H1 (cell line): ENCODE results near the gene CXXC5. TPM values are rescaled to one million over a fixed set of nuclear protein-coding genes. Genes with fewer than 3 reads are reported as not detected.
A peak's percentile ranks its signal among the peaks of the same experiment; 100 is the strongest.

ENCODE experiments used
- CTCF ChIA-PET: fragments of 300-600 bp; sonication (Branson Sonifier 250); formaldehyde crosslinking; loops from one replicate; lab custom pipeline; 2021; ENCODE audit not compliant: partially characterized antibody; lab: Charles Lee
- POLR2A ChIA-PET: fragments of 300-600 bp; sonication (Branson Sonifier 250); formaldehyde crosslinking; loops from one replicate; lab custom pipeline; 2021; ENCODE audit warnings: inconsistent platforms; ENCODE audit not compliant: partially characterized antibody; lab: Charles Lee
- DNase-seq, 2 experiments: peaks; one replicate each; pipeline versions ENCODE4 v3.0.0 to v3.0.0-alpha.2; 2010 to 2022; ENCODE audit warnings: low spot score in 2 of 2, low read depth in 1 of 2, mixed read lengths in 1 of 2
- FAIRE-seq: peaks from 2 replicates; lab custom pipeline; 2011; peaks lifted over from hg19 to GRCh38; lab: Jason Lieb, UNC
- H2AFZ ChIP-seq: 2 replicates; pipeline ENCODE4 v1.8.1; 2012; ENCODE audit warnings: low read length, inconsistent platforms
- H2AK5ac ChIP-seq: 2 replicates; pipeline ENCODE4 v1.6.1; 2013; ENCODE audit warnings: low read depth, low read length
- H2BK120ac ChIP-seq: replicated peaks from 2 replicates; pipeline ENCODE3; 2013; ENCODE audit warnings: low read depth, low read length, inconsistent platforms
- H2BK12ac ChIP-seq: 2 replicates; pipeline ENCODE4 v1.6.1; 2013; ENCODE audit warnings: low read depth, low read length
- H2BK15ac ChIP-seq: 2 replicates; pipeline ENCODE4 v1.6.1; 2013; ENCODE audit warnings: low read length
- H2BK20ac ChIP-seq: 2 replicates; pipeline ENCODE4 v1.6.1; 2013; ENCODE audit warnings: low read length
- H2BK5ac ChIP-seq: 2 replicates; pipeline ENCODE4 v1.6.1; 2013; ENCODE audit warnings: low read depth, low read length
- H3K14ac ChIP-seq: 2 replicates; pipeline ENCODE4 v1.6.1; 2013; ENCODE audit warnings: inconsistent platforms; ENCODE audit not compliant: insufficient read length
- H3K18ac ChIP-seq: 2 replicates; pipeline ENCODE4 v1.6.1; 2013; ENCODE audit warnings: low read length; ENCODE audit errors: extremely low read depth
- H3K23ac ChIP-seq: 2 replicates; pipeline ENCODE4 v1.6.1; 2013; ENCODE audit warnings: inconsistent platforms; ENCODE audit not compliant: insufficient read length
- H3K23me2 ChIP-seq: 2 replicates; pipeline ENCODE4 v1.6.1; 2013; ENCODE audit warnings: low read depth, low read length
- H3K27ac ChIP-seq: 2 replicates; pipeline ENCODE4 v1.6.1; 2011; ENCODE audit warnings: low read depth, low read length, inconsistent platforms
- H3K27me3 ChIP-seq, 4 experiments: replicated peaks in 1 of 4; 1 replicate in 1 of 4; 2 replicates in 3 of 4; pipeline versions ENCODE4 v1.6.1 to v1.8.1; 2011 to 2013; ENCODE audit warnings: low read length in 3 of 4, mild to moderate bottlenecking in 3 of 4, inconsistent platforms in 2 of 4, mixed read lengths in 2 of 4, moderate library complexity in 1 of 4; ENCODE audit not compliant: control insufficient read depth in 3 of 4, insufficient read depth in 3 of 4; ENCODE audit errors: extremely low read depth in 1 of 4
- H3K36me3 ChIP-seq, 4 experiments: 2 replicates each; pipeline versions ENCODE4 v1.6.1 to v1.8.1; 2011 to 2013; ENCODE audit warnings: mild to moderate bottlenecking in 4 of 4, low read length in 3 of 4, moderate library complexity in 2 of 4, control low read depth in 1 of 4, inconsistent platforms in 1 of 4; ENCODE audit not compliant: insufficient read depth in 4 of 4, control insufficient read depth in 2 of 4
- H3K4ac ChIP-seq: replicated peaks from 2 replicates; pipeline ENCODE3; 2013; ENCODE audit warnings: low read length, low read depth, mixed read lengths, inconsistent platforms; ENCODE audit not compliant: insufficient read length
- H3K4me1 ChIP-seq, 4 experiments: replicated peaks in 1 of 4; 1 replicate in 1 of 4; 2 replicates in 3 of 4; pipeline versions ENCODE4 v1.6.1 to v1.8.1; 2011 to 2013; ENCODE audit warnings: low read length in 3 of 4, inconsistent platforms in 2 of 4, mixed read lengths in 1 of 4; ENCODE audit not compliant: insufficient read depth in 4 of 4, control insufficient read depth in 3 of 4
- H3K4me2 ChIP-seq, 2 experiments: 2 replicates each; pipeline versions ENCODE4 v1.6.1 to v1.8.1; 2011 to 2013; ENCODE audit warnings: low read depth in 2 of 2, low read length in 2 of 2, control low read depth in 1 of 2, inconsistent platforms in 1 of 2, mild to moderate bottlenecking in 1 of 2; ENCODE audit not compliant: insufficient read depth in 1 of 2
- H3K4me3 ChIP-seq, 4 experiments: fragments of 200-600, 300-600 bp in 1 of 4; sonication (generic), shearing (Covaris generic), sonication (Bioruptor Twin) in 1 of 4; 2 replicates each; pipeline versions ENCODE4 v1.5.1 to v1.8.1; 2011 to 2016; ENCODE audit warnings: low read length in 4 of 4, low read depth in 3 of 4, control low read depth in 2 of 4, inconsistent platforms in 2 of 4, mild to moderate bottlenecking in 2 of 4, mixed read lengths in 1 of 4, moderate library complexity in 1 of 4; ENCODE audit not compliant: insufficient read depth in 2 of 4; ENCODE audit errors: extremely low read depth in 1 of 4
- H3K56ac ChIP-seq: replicated peaks from 2 replicates; pipeline ENCODE3; 2013; ENCODE audit warnings: low read depth, mild to moderate bottlenecking, mixed read lengths, low read length, inconsistent platforms; ENCODE audit not compliant: insufficient read length
- H3K79me1 ChIP-seq: 2 replicates; pipeline ENCODE4 v1.6.1; 2013; ENCODE audit warnings: low read depth, low read length, control low read depth
- H3K79me2 ChIP-seq, 2 experiments: 2 replicates each; pipeline versions ENCODE4 v1.6.1 to v1.8.1; 2012 to 2013; ENCODE audit warnings: low read length in 2 of 2, mild to moderate bottlenecking in 2 of 2, inconsistent platforms in 1 of 2; ENCODE audit not compliant: insufficient read depth in 2 of 2, control insufficient read depth in 1 of 2
- H3K9ac ChIP-seq, 4 experiments: replicated peaks in 1 of 4; 1 replicate in 1 of 4; 2 replicates in 3 of 4; pipeline versions ENCODE4 v1.6.1 to v1.8.1; 2011 to 2013; ENCODE audit warnings: low read depth in 3 of 4, low read length in 3 of 4, control low read depth in 2 of 4, mild to moderate bottlenecking in 2 of 4, moderate library complexity in 2 of 4, inconsistent platforms in 1 of 4; ENCODE audit errors: extremely low read depth in 1 of 4
- H3K9me3 ChIP-seq, 2 experiments: 2 replicates each; pipeline versions ENCODE4 v1.6.1 to v1.8.1; 2012 to 2013; ENCODE audit warnings: mild to moderate bottlenecking in 2 of 2, moderate library complexity in 2 of 2, control low read depth in 1 of 2, inconsistent platforms in 1 of 2, low read depth in 1 of 2, low read length in 1 of 2, mixed read lengths in 1 of 2; ENCODE audit not compliant: insufficient read depth in 2 of 2
- H4K20me1 ChIP-seq, 2 experiments: replicated peaks in 1 of 2; 2 replicates each; pipeline versions ENCODE3 to v1.8.1; 2011 to 2013; ENCODE audit warnings: inconsistent platforms in 2 of 2, low read length in 2 of 2, mild to moderate bottlenecking in 1 of 2; ENCODE audit not compliant: insufficient read depth in 2 of 2, control insufficient read depth in 1 of 2
- H4K5ac ChIP-seq: 2 replicates; pipeline ENCODE4 v1.6.1; 2013; ENCODE audit warnings: low read length, low read depth, mixed read lengths, inconsistent platforms; ENCODE audit not compliant: insufficient read length
- H4K8ac ChIP-seq: 2 replicates; pipeline ENCODE4 v1.8.0; 2013; ENCODE audit warnings: mild to moderate bottlenecking, moderate library complexity, low read length, inconsistent platforms; ENCODE audit not compliant: insufficient read depth; ENCODE audit errors: extremely low read depth
- H4K91ac ChIP-seq: replicated peaks from 2 replicates; pipeline ENCODE3; 2013; ENCODE audit warnings: low read length, mixed read lengths, inconsistent platforms; ENCODE audit not compliant: insufficient read length
- EGR1 ChIP-seq: IDR thresholded peaks from 2 replicates; pipeline ENCODE4 v1.6.1; 2011; ENCODE audit warnings: low read depth, low read length, borderline replicate concordance
- JUN ChIP-seq: IDR thresholded peaks from 2 replicates; pipeline ENCODE4 v1.6.1; 2011; ENCODE audit warnings: low read depth, mild to moderate bottlenecking, improper control_type of control experiment, low read length
- SIN3A ChIP-seq, 2 experiments: IDR thresholded peaks in 1 of 2; conservative IDR thresholded peaks in 1 of 2; 2 replicates each; pipeline ENCODE4 v1.6.1; 2011 to 2012; ENCODE audit warnings: low read length in 2 of 2, improper control_type of control experiment in 1 of 2, low read depth in 1 of 2, mild to moderate bottlenecking in 1 of 2
- TEAD4 ChIP-seq: IDR thresholded peaks from 2 replicates; pipeline ENCODE4 v1.6.1; 2012; ENCODE audit warnings: low read depth, low read length, inconsistent platforms, mixed read lengths
- WGBS, 2 experiments: shearing (Covaris generic) in 1 of 2; methylation state at CpG; one replicate each; pipeline versions ENCODE4 v1.1.6 to v1.1.7; 2013 to 2015; ENCODE audit warnings: low lambda C conversion rate in 2 of 2, mixed read lengths in 2 of 2, inconsistent platforms in 1 of 2, low coverage in 1 of 2, missing lambda C conversion rate in 1 of 2; ENCODE audit not compliant: insufficient replicate concordance in 2 of 2, insufficient coverage in 1 of 2, insufficient read length in 1 of 2; ENCODE audit errors: extremely low coverage in 1 of 2, missing lambda C conversion rate in 1 of 2; 5-methylcytosine and 5-hydroxymethylcytosine counted together
- polyA plus RNA-seq, 7 experiments: library from polyadenylated mRNA; depleted of rRNA in 3 of 7; stranded (reverse) in 5 of 7; unstranded in 2 of 7; fragments of >200 nt in 5 of 7; fragments of 200-250 nt in 2 of 7; gene quantifications; 1 replicate in 5 of 7; 2 replicates in 1 of 7; 4 replicates in 1 of 7; pipeline versions ENCODE4 v1.2.1 to v1.2.3, GENCODE V29; 2011 to 2013; ENCODE audit warnings: missing spikeins in 2 of 7, mixed read lengths in 2 of 7
- total RNA-seq: library from RNA; stranded (reverse); fragmentation: NEBNext Ultra II Directional; extraction: Animal tissue kit (Norgen Biotek cat#: 25700); gene quantifications from 2 replicates; pipeline ENCODE4 v1.2.1, GENCODE V29; 2021
- TF ChIP-seq, protein P1 (sequence below), 3 experiments: IDR thresholded peaks; 1 replicate in 2 of 3; 2 replicates in 1 of 3; pipeline versions ENCODE4 v1.5.1 to v1.6.1; 2011; ENCODE audit warnings: low read length in 3 of 3, mild to moderate bottlenecking in 3 of 3, inconsistent platforms in 2 of 3, low read depth in 1 of 3, moderate library complexity in 1 of 3; ENCODE audit not compliant: insufficient read depth in 1 of 3; ENCODE audit errors: control extremely low read depth in 1 of 3
- TF ChIP-seq, protein P2 (sequence below): IDR thresholded peaks from 2 replicates; pipeline ENCODE4 v1.6.1; 2012; ENCODE audit warnings: inconsistent platforms

Gene CXXC5
- total and polyA plus RNA-seq, 2 of the 8 experiments (the other 6 are each of a cell fraction or from before 2014, with no cell fraction given): 61.4 to 74.0 TPM

DNA sequence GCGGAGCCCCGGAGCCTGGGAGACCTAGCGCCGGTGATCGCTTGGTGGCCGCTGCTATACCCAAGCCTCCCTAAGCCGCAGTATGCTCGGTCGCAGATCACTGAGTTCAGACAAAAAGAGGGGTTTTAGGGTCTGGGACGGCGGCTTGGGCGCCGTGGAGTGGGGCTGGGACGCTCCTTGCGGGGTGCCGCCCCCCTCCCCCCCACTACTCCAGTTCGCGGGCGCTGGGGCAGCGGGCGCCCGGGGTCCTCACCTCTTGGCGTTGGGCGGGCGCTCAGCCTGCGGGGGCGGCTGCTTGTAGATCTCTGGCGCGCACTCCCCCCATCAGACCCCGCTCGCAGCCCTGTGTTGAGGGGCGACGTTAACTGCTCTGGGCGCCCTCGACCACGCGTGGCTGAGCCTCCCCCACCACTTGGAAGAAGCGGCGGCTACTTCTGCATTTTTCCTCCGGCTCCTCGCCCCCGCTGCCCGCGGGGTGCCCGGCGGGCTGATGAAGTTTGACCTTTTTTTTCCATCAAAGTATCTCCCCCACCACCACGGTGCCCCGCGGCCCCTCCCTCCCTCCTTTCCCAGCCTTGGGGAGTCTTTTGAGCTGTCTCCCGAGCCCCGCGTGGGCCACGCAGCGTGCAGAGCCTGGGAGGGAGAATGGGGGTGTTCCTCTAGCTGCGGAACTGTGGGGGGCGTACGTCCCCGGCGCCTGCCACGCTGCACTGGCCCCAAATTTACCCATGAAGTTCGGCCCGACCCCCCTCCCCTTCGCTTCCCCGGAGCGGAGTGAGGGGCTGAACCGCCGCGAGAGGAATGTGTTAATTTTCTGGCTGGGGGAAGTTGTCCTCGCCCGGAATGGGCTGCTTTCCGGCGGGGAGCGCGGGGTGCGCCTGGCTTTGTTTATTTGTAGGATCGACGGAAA lies 1.2 kb downstream of the CXXC5 start:
- Histone ChIP-seq H3K27me3 (peaks cover 3 to 30% (median 22%) of the 10 kb centered on the region in 4 experiments), H3K56ac (peak overlapping the region; percentile 55), H2AK5ac (no peak overlapping the region), H2BK15ac (no peak overlapping the region), H2BK5ac (peak overlapping the region; percentile 85), H4K8ac (peak overlapping the region; percentile 92), H3K23me2 (peaks cover 24% of the 10 kb centered on the region), H3K4me2 (peak overlapping the region; percentile 91 to 97), H3K36me3 (no peaks in the 10 kb centered on the region), H3K14ac (no peak overlapping the region), H2BK120ac (no peak overlapping the region), H3K4ac (peak overlapping the region; percentile 40), H3K9me3 (no peaks in the 10 kb centered on the region), H3K79me1 (peaks cover 25% of the 10 kb centered on the region), H3K9ac (peak overlapping the region; percentile 62 to 69 (median 64); a peak in 6 of 7 replicates), H3K18ac (peak overlapping the region; percentile 90), H3K4me1 (peaks cover 19 to 45% (median 38%) of the 10 kb centered on the region in 4 experiments), H4K5ac (peak overlapping the region; percentile 31), H4K20me1 (peaks cover 18 to 30% of the 10 kb centered on the region in 2 experiments), H2AFZ (no peak overlapping the region), H3K27ac (peak overlapping the region; percentile 41; the same call in 1 of the 2 replicates), H3K23ac (no peak overlapping the region), H2BK12ac (peak overlapping the region; percentile 60; the same call in 1 of the 2 replicates), H3K79me2 (peaks cover 25 to 52% of the 10 kb centered on the region in 2 experiments), H4K91ac (peak overlapping the region; percentile 38), H2BK20ac (0 out of 2 replicates have a peak overlapping the region, but pooled peaks have one; percentile 18), H3K4me3 (peak overlapping the region; percentile 81 to 91 (median 90))
- ChIA-PET POLR2A (interaction anchor here (0.9 to 14.7 kb wide), 15 partner anchors 10 to 104 kb away, joined by 3 to 212 read pairs (median 7); no protein-coding TSS in a partner anchor), CTCF (interaction anchor here (0.6 to 14.5 kb wide), 13 partner anchors 11 to 151 kb away, joined by 3 to 224 read pairs (median 7); no protein-coding TSS in a partner anchor)
- FAIRE-seq (no peak), DNase-seq (peak in 1 of 2 experiments; percentile 85)
- WGBS, 2 experiments: 2% methylated on average over 52 of the region's 77 CpGs; no CpG with 5 or more reads in 1 of the 2 experiments
- peak; percentile 31; the same call in 1 of the 2 replicates for TF ChIP-seq EGR1
- TF ChIP-seq, protein P1, sequence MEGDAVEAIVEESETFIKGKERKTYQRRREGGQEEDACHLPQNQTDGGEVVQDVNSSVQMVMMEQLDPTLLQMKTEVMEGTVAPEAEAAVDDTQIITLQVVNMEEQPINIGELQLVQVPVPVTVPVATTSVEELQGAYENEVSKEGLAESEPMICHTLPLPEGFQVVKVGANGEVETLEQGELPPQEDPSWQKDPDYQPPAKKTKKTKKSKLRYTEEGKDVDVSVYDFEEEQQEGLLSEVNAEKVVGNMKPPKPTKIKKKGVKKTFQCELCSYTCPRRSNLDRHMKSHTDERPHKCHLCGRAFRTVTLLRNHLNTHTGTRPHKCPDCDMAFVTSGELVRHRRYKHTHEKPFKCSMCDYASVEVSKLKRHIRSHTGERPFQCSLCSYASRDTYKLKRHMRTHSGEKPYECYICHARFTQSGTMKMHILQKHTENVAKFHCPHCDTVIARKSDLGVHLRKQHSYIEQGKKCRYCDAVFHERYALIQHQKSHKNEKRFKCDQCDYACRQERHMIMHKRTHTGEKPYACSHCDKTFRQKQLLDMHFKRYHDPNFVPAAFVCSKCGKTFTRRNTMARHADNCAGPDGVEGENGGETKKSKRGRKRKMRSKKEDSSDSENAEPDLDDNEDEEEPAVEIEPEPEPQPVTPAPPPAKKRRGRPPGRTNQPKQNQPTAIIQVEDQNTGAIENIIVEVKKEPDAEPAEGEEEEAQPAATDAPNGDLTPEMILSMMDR (IDR thresholded peaks at IDR 0.05; ENCODE audit: control extremely low read depth in 1 of 3, insufficient read depth in 1 of 3, low read depth in 1 of 3, low read length in 3 of 3): 0 out of 4 replicates have a peak, but pooled peaks of 1 of the 3 experiments have one; percentile 8
- peak; percentile 88 for TF ChIP-seq TEAD4
- TF ChIP-seq, protein P2, sequence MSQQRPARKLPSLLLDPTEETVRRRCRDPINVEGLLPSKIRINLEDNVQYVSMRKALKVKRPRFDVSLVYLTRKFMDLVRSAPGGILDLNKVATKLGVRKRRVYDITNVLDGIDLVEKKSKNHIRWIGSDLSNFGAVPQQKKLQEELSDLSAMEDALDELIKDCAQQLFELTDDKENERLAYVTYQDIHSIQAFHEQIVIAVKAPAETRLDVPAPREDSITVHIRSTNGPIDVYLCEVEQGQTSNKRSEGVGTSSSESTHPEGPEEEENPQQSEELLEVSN: peak; percentile 32; the same call in 1 of the 2 replicates
- no peak for TF ChIP-seq JUN
- peak; percentile 49 to 67; a peak in 2 of 4 replicates for TF ChIP-seq SIN3A (conservative IDR thresholded peaks at IDR 0.05 in 1 of 2, IDR thresholded peaks at IDR 0.05 in 1 of 2; ENCODE audit: low read depth in 1 of 2, low read length in 2 of 2)
